K562 (cell line): ENCODE data around the gene FAM78A. TPM values are rescaled to one million over a fixed set of nuclear protein-coding genes. Genes with fewer than 3 reads are reported as not detected.

Experiments used
- ATAC-seq: fragments of 200-7000 bp; cut with Tn5 transposase; 3 replicates; pipeline ENCODE4 v1.9.1; 2020; ENCODE audit warnings: moderate library complexity
- BruUV-seq: library from RNA; stranded (reverse); fragments of 400-500 nt; replicated peaks from 2 replicates; lab custom pipeline; 2021; lab: Mats Ljungman, UMichigan
- CTCF ChIA-PET: fragments of 300-600 bp; formaldehyde crosslinking; extraction: SDS; loops from one replicate; lab custom pipeline; 2021; ENCODE audit warnings: low intra/inter-chr PET ratio; lab: Yijun Ruan, JAX
- POLR2A ChIA-PET: fragments of 300-600, 350-650 bp; sonication (Branson Sonifier 250); formaldehyde crosslinking; extraction: SDS; loops from one replicate; lab custom pipeline; 2021; ENCODE audit warnings: antibody characterized with exemption, inconsistent platforms; lab: Yijun Ruan, JAX
- DNase-seq, 4 experiments: peaks; one replicate each; pipeline versions ENCODE4 v3.0.0 to v3.0.0-alpha.2; 2011 to 2018; ENCODE audit warnings: low spot score in 3 of 4, mixed read lengths in 3 of 4; ENCODE audit errors: extremely low read depth in 1 of 4
- FAIRE-seq: peaks from 2 replicates; lab custom pipeline; 2011; peaks lifted over from hg19 to GRCh38; lab: Jason Lieb, UNC
- H2AFZ ChIP-seq: 2 replicates; pipeline ENCODE4 v1.6.0; 2011; ENCODE audit warnings: low read depth, low read length, control low read depth, inconsistent platforms
- H3K27ac ChIP-seq: fragments of 200-600 bp; 3 replicates; pipeline ENCODE4 v1.8.0; 2011; ENCODE audit warnings: low read depth, mild to moderate bottlenecking, control low read depth, inconsistent platforms, low read length, moderate library complexity, mixed read lengths; ENCODE audit errors: extremely low read depth
- H3K27me3 ChIP-seq, 2 experiments: fragments of 300-600 bp in 1 of 2; 2 replicates in 1 of 2; 3 replicates in 1 of 2; pipeline versions ENCODE4 v1.6.0 to v1.8.0; 2011; ENCODE audit warnings: inconsistent platforms in 2 of 2, low read length in 2 of 2, mild to moderate bottlenecking in 1 of 2, mixed read lengths in 1 of 2, moderate library complexity in 1 of 2; ENCODE audit not compliant: control insufficient read depth in 2 of 2, insufficient read depth in 2 of 2
- H3K36me3 ChIP-seq: fragments of 300-600 bp; 3 replicates; pipeline ENCODE4 v1.8.0; 2011; ENCODE audit warnings: mild to moderate bottlenecking, low read length, inconsistent platforms; ENCODE audit not compliant: control insufficient read depth, insufficient read depth
- H3K4me1 ChIP-seq, 2 experiments: fragments of 200-600 bp in 1 of 2; replicated peaks in 1 of 2; 2 replicates in 1 of 2; 3 replicates in 1 of 2; pipeline versions ENCODE4 v1.5.1 to v1.8.0; 2011; ENCODE audit warnings: inconsistent platforms in 2 of 2, low read length in 2 of 2, mild to moderate bottlenecking in 1 of 2, mixed read lengths in 1 of 2, moderate library complexity in 1 of 2; ENCODE audit not compliant: control insufficient read depth in 2 of 2, insufficient read depth in 2 of 2
- H3K4me2 ChIP-seq: 2 replicates; pipeline ENCODE4 v1.6.1; 2011; ENCODE audit warnings: low read length, control low read depth, inconsistent platforms, mixed read lengths; ENCODE audit not compliant: insufficient read depth
- H3K4me3 ChIP-seq: fragments of 200-600 bp; sonication (generic), shearing (Covaris generic); 2 replicates; pipeline ENCODE4 v1.5.1; 2016; ENCODE audit warnings: control low read depth, inconsistent platforms
- H3K79me2 ChIP-seq: fragments of 200-600 bp; 3 replicates; pipeline ENCODE4 v1.8.0; 2011; ENCODE audit warnings: low read length, inconsistent platforms; ENCODE audit not compliant: control insufficient read depth, insufficient read depth
- H3K9ac ChIP-seq, 2 experiments: 2 replicates each; pipeline versions ENCODE4 v1.6.0 to v1.6.1; 2011; ENCODE audit warnings: low read depth in 2 of 2, low read length in 2 of 2, control low read depth in 1 of 2, inconsistent platforms in 1 of 2, mild to moderate bottlenecking in 1 of 2, mixed read lengths in 1 of 2; ENCODE audit not compliant: insufficient read depth in 1 of 2
- H3K9me1 ChIP-seq: one replicate; pipeline ENCODE4 v1.6.0; 2011; ENCODE audit warnings: inconsistent platforms, mild to moderate bottlenecking, low read length, moderate library complexity; ENCODE audit not compliant: control insufficient read depth, insufficient read depth
- H3K9me3 ChIP-seq: replicated peaks from 2 replicates; pipeline ENCODE4 v1.5.1; 2011; ENCODE audit warnings: low read depth, low read length, inconsistent platforms; ENCODE audit not compliant: control insufficient read depth, insufficient read depth
- H4K20me1 ChIP-seq: replicated peaks from 2 replicates; pipeline ENCODE4 v1.6.1; 2011; ENCODE audit warnings: low read length, inconsistent platforms, mixed read lengths; ENCODE audit not compliant: control insufficient read depth, insufficient read depth
- CSDE1 ChIP-seq, 2 experiments: fragments of 450-650 bp; IDR thresholded peaks; 2 replicates each; pipeline ENCODE4 v1.6.1; 2016; ENCODE audit warnings: mild to moderate bottlenecking in 1 of 2
- PKNOX1 ChIP-seq: fragments of 450-650 bp; IDR thresholded peaks from 2 replicates; pipeline ENCODE4 v1.6.1; 2016
- WGBS: fragments of 100-300 bp; shearing (Covaris generic); methylation state at CpG from one replicate; pipeline ENCODE4 v1.1.6; 2016; ENCODE audit warnings: low coverage, mixed read lengths; ENCODE audit not compliant: insufficient coverage; ENCODE audit errors: missing lambda C conversion rate; 5-methylcytosine and 5-hydroxymethylcytosine counted together
- in situ Hi-C: fragments of 300-500 bp; cut with MboI; formaldehyde crosslinking; loops from 4 replicates; pipeline ENCODE4 v1.15.0; 2018; ENCODE audit warnings: inconsistent platforms, mixed read lengths
- intact Hi-C: fragments of 100-400 bp; cut with micrococcal nuclease; formaldehyde crosslinking; loops from 2 replicates; pipeline ENCODE4 v1.14.2; 2022
- polyA plus RNA-seq, 8 experiments: library from polyadenylated mRNA; depleted of rRNA in 4 of 8; stranded (reverse) in 5 of 8; unstranded in 3 of 8; fragments of >200 nt; fragmentation: Nextera tagmentation in 2 of 8; fragmentation: Illumina TruSeq in 1 of 8; extraction: Ambion mirVana in 2 of 8; extraction: Trizol in 1 of 8; gene quantifications; 2 replicates each; pipeline versions ENCODE4 v1.2.1 to v1.2.3, GENCODE V29; 2011 to 2014; ENCODE audit warnings: inconsistent platforms in 1 of 8, missing spikeins in 1 of 8
- total RNA-seq, 7 experiments: library from RNA; depleted of rRNA in 6 of 7; stranded (reverse); fragments of >200 nt in 6 of 7; fragmentation: Illumina TruSeq in 2 of 7; extraction: Trizol in 2 of 7; gene quantifications; 2 replicates each; pipeline versions ENCODE4 v1.2.1 to v1.2.3, GENCODE V29; 2011 to 2021; ENCODE audit warnings: low replicate concordance in 1 of 7

FAM78A gene
- total and polyA plus RNA-seq, 9 of the 15 experiments (the other 6 are each of a cell fraction or from before 2014, with no cell fraction given), result 0.56 to 103 (median 55.2) TPM

DNA sequence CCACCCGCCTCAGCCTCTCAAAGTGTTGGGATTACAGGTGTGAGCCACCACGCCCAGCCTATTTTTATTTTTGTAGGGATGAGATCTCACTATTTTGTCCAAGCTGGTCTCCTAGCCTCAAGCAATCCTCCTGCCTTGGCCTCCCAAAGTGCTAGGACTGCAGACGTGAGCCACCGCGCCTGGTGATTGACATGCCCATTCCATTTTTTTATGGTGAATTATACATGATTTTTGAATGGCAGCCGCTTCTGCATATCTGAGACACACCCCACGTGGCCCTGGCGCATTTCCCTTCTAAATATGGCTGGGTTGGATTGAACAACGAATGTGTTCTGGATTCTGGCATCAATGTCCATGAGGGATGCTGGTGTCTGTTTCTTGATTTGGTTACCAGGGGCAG is 35.9 kb upstream of the FAM78A start:
- in situ Hi-C loops (loop anchor here (25.0 kb wide), 1 partner anchor 600 kb away; no protein-coding TSS in a partner anchor), intact Hi-C loops (no loop called here)
- H3K4me3 ChIP-seq, result no peak overlapping the region
- H3K27ac ChIP-seq, result no peak overlapping the region; the same call in 2 of the 3 replicates
- no peaks in the 10 kb centered on the region for H3K9me3 ChIP-seq
- H4K20me1 ChIP-seq, result no peaks in the 10 kb centered on the region
- FAIRE-seq (no peak), ATAC-seq (no peak), DNase-seq (no peak)
- no peaks in the 10 kb centered on the region for H3K36me3 ChIP-seq
- H3K27me3 ChIP-seq, result no peaks in the 10 kb centered on the region
- CTCF ChIA-PET, result no interaction called here
- POLR2A ChIA-PET, result interaction anchor here (0.7 to 0.9 kb wide), 2 partner anchors 13 to 324 kb away, joined by 3 read pairs; no protein-coding TSS in a partner anchor
- H3K79me2 ChIP-seq, result no peaks in the 10 kb centered on the region
- no peaks in the 10 kb centered on the region for H3K9me1 ChIP-seq
- no peak overlapping the region; the same call in 1 of the 2 replicates for H3K4me2 ChIP-seq
- peaks cover 10 to 67% of the 10 kb centered on the region in 2 experiments; a peak in 4 of 5 replicates for H3K4me1 ChIP-seq
- TF ChIP-seq PKNOX1 (peak; percentile 29; the same call in 1 of the 2 replicates), CSDE1 (IDR thresholded peaks at IDR 0.05) (no peak)
- 76% methylated on average over 9 of the region's 9 CpGs for WGBS
- no TSS peak for BruUV-seq
- H3K9ac ChIP-seq, result peak overlapping the region in 1 of 2 experiments; percentile 24; a peak in 1 of 4 replicates
- H2AFZ ChIP-seq, result no peak overlapping the region
